ENCODE results near the gene KIF1B.

GRCh38 chr1:10337436-10337835 lies 127.1 kb downstream of the KIF1B start:
- TF ChIP-seq CTCF (IDR thresholded peaks at IDR 0.05), result no peak
- TF ChIP-seq SIN3A (IDR thresholded peaks at IDR 0.05; ENCODE audit: borderline replicate concordance, insufficient read depth, low read depth, low read length), result no peak
- TF ChIP-seq POLR2AphosphoS5 (IDR thresholded peaks at IDR 0.05; ENCODE audit: low read depth, low read length), result no peak
- TF ChIP-seq, protein P1, sequence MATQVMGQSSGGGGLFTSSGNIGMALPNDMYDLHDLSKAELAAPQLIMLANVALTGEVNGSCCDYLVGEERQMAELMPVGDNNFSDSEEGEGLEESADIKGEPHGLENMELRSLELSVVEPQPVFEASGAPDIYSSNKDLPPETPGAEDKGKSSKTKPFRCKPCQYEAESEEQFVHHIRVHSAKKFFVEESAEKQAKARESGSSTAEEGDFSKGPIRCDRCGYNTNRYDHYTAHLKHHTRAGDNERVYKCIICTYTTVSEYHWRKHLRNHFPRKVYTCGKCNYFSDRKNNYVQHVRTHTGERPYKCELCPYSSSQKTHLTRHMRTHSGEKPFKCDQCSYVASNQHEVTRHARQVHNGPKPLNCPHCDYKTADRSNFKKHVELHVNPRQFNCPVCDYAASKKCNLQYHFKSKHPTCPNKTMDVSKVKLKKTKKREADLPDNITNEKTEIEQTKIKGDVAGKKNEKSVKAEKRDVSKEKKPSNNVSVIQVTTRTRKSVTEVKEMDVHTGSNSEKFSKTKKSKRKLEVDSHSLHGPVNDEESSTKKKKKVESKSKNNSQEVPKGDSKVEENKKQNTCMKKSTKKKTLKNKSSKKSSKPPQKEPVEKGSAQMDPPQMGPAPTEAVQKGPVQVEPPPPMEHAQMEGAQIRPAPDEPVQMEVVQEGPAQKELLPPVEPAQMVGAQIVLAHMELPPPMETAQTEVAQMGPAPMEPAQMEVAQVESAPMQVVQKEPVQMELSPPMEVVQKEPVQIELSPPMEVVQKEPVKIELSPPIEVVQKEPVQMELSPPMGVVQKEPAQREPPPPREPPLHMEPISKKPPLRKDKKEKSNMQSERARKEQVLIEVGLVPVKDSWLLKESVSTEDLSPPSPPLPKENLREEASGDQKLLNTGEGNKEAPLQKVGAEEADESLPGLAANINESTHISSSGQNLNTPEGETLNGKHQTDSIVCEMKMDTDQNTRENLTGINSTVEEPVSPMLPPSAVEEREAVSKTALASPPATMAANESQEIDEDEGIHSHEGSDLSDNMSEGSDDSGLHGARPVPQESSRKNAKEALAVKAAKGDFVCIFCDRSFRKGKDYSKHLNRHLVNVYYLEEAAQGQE (IDR thresholded peaks at IDR 0.05; ENCODE audit: insufficient read depth in 1 of 2, low read depth in 2 of 2, low read length in 1 of 2), result no peak
- no peak for TF ChIP-seq TCF7L2 (IDR thresholded peaks at IDR 0.05; ENCODE audit: low read depth, low read length)

All from Panc1 (cell line).